ENCODE measurements around the gene ZNF783.

GRCh38 chr7:149278396-149278795 lies 16.4 kb downstream of the ZNF783 start:
- TF ChIP-seq CTCF (IDR thresholded peaks at IDR 0.05) (no peak), POLR2A (IDR thresholded peaks at IDR 0.05) (no peak)
